ENCODE data around the gene LRTM2.

The LRTM2 gene

DNA sequence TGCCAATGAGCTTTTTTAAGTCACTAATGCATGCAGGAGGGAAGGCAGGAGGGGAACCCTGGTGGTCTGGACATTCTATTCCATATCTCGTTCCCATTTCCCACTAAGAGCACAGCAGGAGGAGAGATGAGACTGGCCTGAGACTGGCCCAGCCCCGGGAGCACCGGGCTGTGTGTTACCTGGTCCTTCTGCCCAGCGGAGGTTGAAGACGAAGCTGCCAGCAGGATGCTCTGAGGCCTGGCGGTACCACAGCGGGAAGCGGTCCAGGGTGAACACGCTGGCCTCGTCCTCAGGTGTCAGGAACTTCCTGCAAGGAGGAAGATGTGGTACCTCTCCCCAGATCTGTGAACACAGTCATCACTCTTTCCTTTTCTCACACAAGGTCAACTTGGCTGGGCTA lies 23.9 kb downstream of the LRTM2 start:
- Histone ChIP-seq H3K27me3 (ENCODE audit: insufficient read depth, low read length, poor library complexity, severe bottlenecking) (no peaks in the 10 kb centered on the region), H3K79me2 (ENCODE audit: insufficient read depth, low read length) (no peaks in the 10 kb centered on the region)
- TF ChIP-seq EZH2phosphoT487 (IDR thresholded peaks at IDR 0.05; ENCODE audit: borderline replicate concordance) = no peak
- TF ChIP-seq, protein P1, sequence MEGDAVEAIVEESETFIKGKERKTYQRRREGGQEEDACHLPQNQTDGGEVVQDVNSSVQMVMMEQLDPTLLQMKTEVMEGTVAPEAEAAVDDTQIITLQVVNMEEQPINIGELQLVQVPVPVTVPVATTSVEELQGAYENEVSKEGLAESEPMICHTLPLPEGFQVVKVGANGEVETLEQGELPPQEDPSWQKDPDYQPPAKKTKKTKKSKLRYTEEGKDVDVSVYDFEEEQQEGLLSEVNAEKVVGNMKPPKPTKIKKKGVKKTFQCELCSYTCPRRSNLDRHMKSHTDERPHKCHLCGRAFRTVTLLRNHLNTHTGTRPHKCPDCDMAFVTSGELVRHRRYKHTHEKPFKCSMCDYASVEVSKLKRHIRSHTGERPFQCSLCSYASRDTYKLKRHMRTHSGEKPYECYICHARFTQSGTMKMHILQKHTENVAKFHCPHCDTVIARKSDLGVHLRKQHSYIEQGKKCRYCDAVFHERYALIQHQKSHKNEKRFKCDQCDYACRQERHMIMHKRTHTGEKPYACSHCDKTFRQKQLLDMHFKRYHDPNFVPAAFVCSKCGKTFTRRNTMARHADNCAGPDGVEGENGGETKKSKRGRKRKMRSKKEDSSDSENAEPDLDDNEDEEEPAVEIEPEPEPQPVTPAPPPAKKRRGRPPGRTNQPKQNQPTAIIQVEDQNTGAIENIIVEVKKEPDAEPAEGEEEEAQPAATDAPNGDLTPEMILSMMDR (conservative IDR thresholded peaks at IDR 0.05; ENCODE audit: low read length) = no peak

DNA sequence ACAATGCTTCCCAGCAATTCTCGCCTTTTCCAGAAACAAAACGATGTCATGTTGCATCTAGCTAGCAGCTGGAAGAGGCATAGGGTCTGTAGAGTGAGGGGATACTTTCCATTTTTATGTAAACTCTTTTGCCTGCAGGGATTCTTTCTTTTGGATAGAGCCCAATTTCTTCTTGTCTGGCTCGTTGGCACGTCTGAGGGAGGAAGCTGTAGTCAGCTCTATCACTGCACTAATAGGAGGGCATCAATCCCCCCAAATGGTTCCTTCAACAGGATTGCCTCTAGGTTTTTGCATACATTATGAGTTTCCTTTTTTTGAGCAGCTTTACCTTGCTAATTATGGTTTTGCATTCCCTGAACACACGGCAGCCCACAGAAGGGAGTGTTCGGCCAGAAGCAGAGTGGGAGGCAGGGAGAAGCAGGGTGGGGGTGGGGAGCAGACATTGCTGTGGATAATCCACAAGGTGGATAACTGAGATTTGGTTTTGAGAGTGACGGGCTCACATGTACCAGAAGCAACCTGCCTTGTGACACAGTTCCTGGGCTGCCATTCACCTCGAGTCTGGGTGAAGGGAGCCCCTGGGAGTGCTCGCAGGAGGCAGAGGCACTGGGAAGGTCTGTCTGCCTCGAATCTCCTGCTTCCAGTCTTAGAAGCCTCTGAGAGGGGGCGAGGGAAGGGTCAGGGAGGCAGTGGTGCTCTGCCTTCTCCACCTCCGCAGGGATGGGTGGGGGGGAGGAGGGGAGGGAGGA lies 24.5 kb downstream of the LRTM2 start:
- Histone ChIP-seq H3K27me3 (ENCODE audit: insufficient read depth, low read length, poor library complexity, severe bottlenecking) (no peaks in the 10 kb centered on the region), H4K20me1 (ENCODE audit: insufficient read depth, low read length, poor library complexity, severe bottlenecking) (no peaks in the 10 kb centered on the region), H3K9me2 (replicated peaks; ENCODE audit: low read depth, low read length) (no peaks in the 10 kb centered on the region), H3K4me2 (ENCODE audit: low read depth, low read length, poor library complexity, severe bottlenecking) (no peak overlapping the region), H3K9me3 (ENCODE audit: insufficient read depth, low read depth, low read length) (no peaks in the 10 kb centered on the region), H3K4me3 (ENCODE audit: low read length, poor library complexity, severe bottlenecking) (no peak overlapping the region), H3F3A (ENCODE audit: low read depth) (no peaks in the 10 kb centered on the region; the same call in 1 of the 2 replicates), H3K9ac (ENCODE audit: low read depth, low read length, poor library complexity, severe bottlenecking) (no peak overlapping the region), H3K4me1 (ENCODE audit: insufficient read depth, low read length, poor library complexity, severe bottlenecking) (peaks cover 19% of the 10 kb centered on the region), H3K36me3 (ENCODE audit: insufficient read depth, low read length) (no peaks in the 10 kb centered on the region), H3K79me2 (ENCODE audit: insufficient read depth, low read length) (no peaks in the 10 kb centered on the region), H2AFZ (ENCODE audit: low read length) (no peak overlapping the region)
- TF ChIP-seq EZH2phosphoT487 (IDR thresholded peaks at IDR 0.05; ENCODE audit: borderline replicate concordance) = no peak
- TF ChIP-seq, protein P1 (conservative IDR thresholded peaks at IDR 0.05; ENCODE audit: low read length) = no peak

More for the DNA sequence above, 23.9 kb downstream of the LRTM2 start:
- Histone ChIP-seq H4K20me1 (ENCODE audit: insufficient read depth, low read length, poor library complexity, severe bottlenecking) (no peaks in the 10 kb centered on the region), H3K9ac (ENCODE audit: low read depth, low read length, poor library complexity, severe bottlenecking) (no peak overlapping the region), H3K9me3 (ENCODE audit: insufficient read depth, low read depth, low read length) (no peaks in the 10 kb centered on the region), H3K4me1 (ENCODE audit: insufficient read depth, low read length, poor library complexity, severe bottlenecking) (peaks cover 25% of the 10 kb centered on the region), H3K36me3 (ENCODE audit: insufficient read depth, low read length) (no peaks in the 10 kb centered on the region), H3K9me2 (replicated peaks; ENCODE audit: low read depth, low read length) (no peaks in the 10 kb centered on the region), H3K4me2 (ENCODE audit: low read depth, low read length, poor library complexity, severe bottlenecking) (no peak overlapping the region), H3F3A (ENCODE audit: low read depth) (no peaks in the 10 kb centered on the region; the same call in 1 of the 2 replicates), H2AFZ (ENCODE audit: low read length) (no peak overlapping the region), H3K4me3 (ENCODE audit: low read length, poor library complexity, severe bottlenecking) (no peak overlapping the region)

DNA sequence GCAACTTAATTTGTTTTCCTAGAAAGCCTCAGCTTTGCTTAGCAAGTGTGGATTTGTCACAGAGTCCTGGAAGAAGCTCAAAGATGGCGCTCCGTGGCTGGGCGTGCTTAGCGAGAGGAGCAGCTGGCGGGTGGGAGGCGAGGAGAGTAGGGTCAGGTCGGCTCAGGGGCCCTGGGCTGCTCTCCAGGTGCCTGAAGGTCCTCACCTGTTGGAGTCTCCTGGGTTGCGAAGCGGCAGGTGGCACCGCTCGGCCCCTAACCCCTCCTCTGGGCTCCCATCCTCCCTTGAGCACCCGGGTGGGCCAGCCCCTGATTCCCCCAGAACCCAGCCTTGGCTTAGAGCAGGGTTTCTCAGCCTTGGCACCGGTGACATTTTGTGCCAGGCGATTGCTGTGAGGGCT lies 25.1 kb downstream of the LRTM2 start:
- Histone ChIP-seq H2AFZ (ENCODE audit: low read length) (no peak overlapping the region), H4K20me1 (ENCODE audit: insufficient read depth, low read length, poor library complexity, severe bottlenecking) (no peaks in the 10 kb centered on the region), H3K4me3 (ENCODE audit: low read length, poor library complexity, severe bottlenecking) (no peak overlapping the region), H3K27me3 (ENCODE audit: insufficient read depth, low read length, poor library complexity, severe bottlenecking) (no peaks in the 10 kb centered on the region), H3K79me2 (ENCODE audit: insufficient read depth, low read length) (no peaks in the 10 kb centered on the region), H3F3A (ENCODE audit: low read depth) (no peaks in the 10 kb centered on the region), H3K9ac (ENCODE audit: low read depth, low read length, poor library complexity, severe bottlenecking) (no peak overlapping the region), H3K4me2 (ENCODE audit: low read depth, low read length, poor library complexity, severe bottlenecking) (no peak overlapping the region), H3K4me1 (ENCODE audit: insufficient read depth, low read length, poor library complexity, severe bottlenecking) (peaks cover 16% of the 10 kb centered on the region), H3K9me3 (ENCODE audit: insufficient read depth, low read depth, low read length) (no peaks in the 10 kb centered on the region), H3K36me3 (ENCODE audit: insufficient read depth, low read length) (no peaks in the 10 kb centered on the region), H3K9me2 (replicated peaks; ENCODE audit: low read depth, low read length) (no peaks in the 10 kb centered on the region)
- TF ChIP-seq, protein P1 (conservative IDR thresholded peaks at IDR 0.05; ENCODE audit: low read length) = no peak
